K562 (cell line): ENCODE results near the gene CPM. TPM values are rescaled to one million over a fixed set of nuclear protein-coding genes. Genes with fewer than 3 reads are reported as not detected.
A peak's percentile ranks its signal among the peaks of the same experiment; 100 is the strongest.

Experiments used
- ARID1B ChIP-seq: fragments of 450-650 bp; IDR thresholded peaks from 2 replicates; pipeline ENCODE4 v1.6.1; 2016; ENCODE audit warnings: antibody characterized with exemption, mild to moderate bottlenecking, inconsistent platforms
- CC2D1A ChIP-seq: fragments of 450-650 bp; IDR thresholded peaks from 2 replicates; pipeline ENCODE4 v1.6.1; 2017; ENCODE audit warnings: mild to moderate bottlenecking
- JUNB ChIP-seq: fragments of 450-650 bp; formaldehyde crosslinking; conservative IDR thresholded peaks from 2 replicates; pipeline ENCODE4 v1.4.0; 2020; ENCODE audit warnings: mild to moderate bottlenecking
- MGA ChIP-seq: fragments of 450-650 bp; IDR thresholded peaks from 2 replicates; pipeline ENCODE4 v1.6.1; 2016; ENCODE audit warnings: mild to moderate bottlenecking, moderate library complexity
- NFE2 ChIP-seq: IDR thresholded peaks from 2 replicates; pipeline ENCODE4 v1.6.1; 2014; ENCODE audit warnings: antibody characterized with exemption, low read depth
- NFRKB ChIP-seq: fragments of 450-650 bp; IDR thresholded peaks from 2 replicates; pipeline ENCODE4 v1.6.1; 2016; ENCODE audit warnings: low read depth
- NR2C2 ChIP-seq, 2 experiments: fragments of 200-800 bp in 1 of 2; sonication (Bioruptor generic) in 1 of 2; sonication (generic) in 1 of 2; formaldehyde crosslinking in 1 of 2; IDR thresholded peaks; 2 replicates each; pipeline versions ENCODE4 v1.6.1 to v1.8.0; 2016 to 2022; ENCODE audit warnings: mild to moderate bottlenecking in 1 of 2, missing compliant biosample characterization in 1 of 2, missing genetic modification characterization in 1 of 2, missing genetic modification reagents in 1 of 2
- SETDB1 ChIP-seq: IDR thresholded peaks from one replicate; pipeline ENCODE4 v1.6.1; 2012; ENCODE audit warnings: low read length, control low read depth, inconsistent platforms
- TBP ChIP-seq: optimal IDR thresholded peaks from 2 replicates; pipeline ENCODE3; 2011; ENCODE audit warnings: low read depth, low read length, improper control_type of control experiment
- ZBTB11 ChIP-seq, 3 experiments: fragments of 200-800 bp in 1 of 3; fragments of 250-450 bp in 1 of 3; fragments of 450-650 bp in 1 of 3; sonication (Bioruptor Pico) in 1 of 3; sonication (Bioruptor generic) in 1 of 3; formaldehyde crosslinking in 1 of 3; IDR thresholded peaks; 2 replicates each; pipeline versions ENCODE4 v1.6.1 to v1.8.0; 2016 to 2022; ENCODE audit warnings: mild to moderate bottlenecking in 2 of 3, missing genetic modification characterization in 2 of 3, missing compliant biosample characterization in 1 of 3, moderate library complexity in 1 of 3
- ZC3H4 ChIP-seq: sonication (generic); formaldehyde crosslinking; IDR thresholded peaks from 2 replicates; pipeline ENCODE4 v1.9.0; 2021; ENCODE audit warnings: missing genetic modification reagents, borderline replicate concordance
- polyA plus RNA-seq, 8 experiments: library from polyadenylated mRNA; depleted of rRNA in 4 of 8; stranded (reverse) in 5 of 8; unstranded in 3 of 8; fragments of >200 nt; fragmentation: Nextera tagmentation in 2 of 8; fragmentation: Illumina TruSeq in 1 of 8; extraction: Ambion mirVana in 2 of 8; extraction: Trizol in 1 of 8; gene quantifications; 2 replicates each; pipeline versions ENCODE4 v1.2.1 to v1.2.3, GENCODE V29; 2011 to 2014; ENCODE audit warnings: inconsistent platforms in 1 of 8, missing spikeins in 1 of 8
- total RNA-seq, 7 experiments: library from RNA; depleted of rRNA in 6 of 7; stranded (reverse); fragments of >200 nt in 6 of 7; fragmentation: Illumina TruSeq in 2 of 7; extraction: Trizol in 2 of 7; gene quantifications; 2 replicates each; pipeline versions ENCODE4 v1.2.1 to v1.2.3, GENCODE V29; 2011 to 2021; ENCODE audit warnings: low replicate concordance in 1 of 7

CPM gene
- total and polyA plus RNA-seq, 9 of the 15 experiments (the other 6 are each of a cell fraction or from before 2014, with no cell fraction given) = 0.31 TPM; not detected in 8

- TF ChIP-seq ZBTB11 (CRISPR knock-in tag; IDR thresholded peaks at IDR 0.05) (no peak), NFRKB (no peak), ARID1B (peak; percentile 34; the same call in 1 of the 2 replicates), ZC3H4 (CRISPR knock-in tag) (no peak), NR2C2 (CRISPR knock-in tag; IDR thresholded peaks at IDR 0.05) (no peak), NR2C2 (tag; IDR thresholded peaks at IDR 0.05) (peak; percentile 91), CC2D1A (no peak), MGA (peak; percentile 74; the same call in 1 of the 2 replicates), JUNB (CRISPR knock-in tag) (no peak), SETDB1 (no peak), NFE2 (peak; percentile 76), TBP (peak; percentile 60)
These were observed 124.4 kb downstream of the CPM start (continued) for GRCh38 chr12:68808388-68809189.
